Epithelial cell of esophagus (primary cell): ENCODE data around the gene FGF23.
"Not testable (repeated sequence)": the region's sequence is repeated elsewhere in the genome, so short reads cannot be mapped to it uniquely, and the experiment has no call there.

ENCODE experiments used
- DNase-seq: peaks from one replicate; pipeline ENCODE4 v3.0.0; 2010; ENCODE audit warnings: low read depth
- H3K4me3 ChIP-seq: 2 replicates; pipeline ENCODE4 v1.5.1; 2011; ENCODE audit warnings: mild to moderate bottlenecking, low read length, control low read depth
- TF ChIP-seq, protein P1 (sequence below): IDR thresholded peaks from 2 replicates; pipeline ENCODE4 v1.5.1; 2011; ENCODE audit warnings: low read depth, mild to moderate bottlenecking, low read length, control low read depth, inconsistent platforms; ENCODE audit not compliant: insufficient read depth; ENCODE audit errors: missing control alignments

The FGF23 gene

DNA sequence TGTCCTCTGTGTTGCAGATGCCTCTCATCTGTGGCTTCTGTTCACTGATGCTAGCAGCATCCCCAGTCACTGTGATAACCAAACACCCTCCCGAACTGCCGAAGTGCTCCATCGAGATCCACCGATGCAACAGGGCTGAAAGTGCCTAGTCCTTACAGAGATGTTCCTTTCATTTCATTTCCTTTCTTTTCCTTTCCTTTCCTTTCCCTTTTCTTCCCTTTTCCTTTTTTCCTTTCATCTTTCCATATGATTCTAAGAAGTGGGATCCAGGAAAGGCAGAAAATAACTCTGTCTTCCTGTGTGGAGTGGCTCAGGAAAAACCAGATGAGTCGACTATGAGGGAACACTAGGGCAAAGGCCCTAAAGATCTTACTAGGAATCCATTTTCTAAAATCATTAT, 39.4 kb upstream of the FGF23 start:
- H3K4me3 ChIP-seq: no peak overlapping the region
- DNase-seq: no peak
- TF ChIP-seq, protein P1, sequence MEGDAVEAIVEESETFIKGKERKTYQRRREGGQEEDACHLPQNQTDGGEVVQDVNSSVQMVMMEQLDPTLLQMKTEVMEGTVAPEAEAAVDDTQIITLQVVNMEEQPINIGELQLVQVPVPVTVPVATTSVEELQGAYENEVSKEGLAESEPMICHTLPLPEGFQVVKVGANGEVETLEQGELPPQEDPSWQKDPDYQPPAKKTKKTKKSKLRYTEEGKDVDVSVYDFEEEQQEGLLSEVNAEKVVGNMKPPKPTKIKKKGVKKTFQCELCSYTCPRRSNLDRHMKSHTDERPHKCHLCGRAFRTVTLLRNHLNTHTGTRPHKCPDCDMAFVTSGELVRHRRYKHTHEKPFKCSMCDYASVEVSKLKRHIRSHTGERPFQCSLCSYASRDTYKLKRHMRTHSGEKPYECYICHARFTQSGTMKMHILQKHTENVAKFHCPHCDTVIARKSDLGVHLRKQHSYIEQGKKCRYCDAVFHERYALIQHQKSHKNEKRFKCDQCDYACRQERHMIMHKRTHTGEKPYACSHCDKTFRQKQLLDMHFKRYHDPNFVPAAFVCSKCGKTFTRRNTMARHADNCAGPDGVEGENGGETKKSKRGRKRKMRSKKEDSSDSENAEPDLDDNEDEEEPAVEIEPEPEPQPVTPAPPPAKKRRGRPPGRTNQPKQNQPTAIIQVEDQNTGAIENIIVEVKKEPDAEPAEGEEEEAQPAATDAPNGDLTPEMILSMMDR: no peak

DNA sequence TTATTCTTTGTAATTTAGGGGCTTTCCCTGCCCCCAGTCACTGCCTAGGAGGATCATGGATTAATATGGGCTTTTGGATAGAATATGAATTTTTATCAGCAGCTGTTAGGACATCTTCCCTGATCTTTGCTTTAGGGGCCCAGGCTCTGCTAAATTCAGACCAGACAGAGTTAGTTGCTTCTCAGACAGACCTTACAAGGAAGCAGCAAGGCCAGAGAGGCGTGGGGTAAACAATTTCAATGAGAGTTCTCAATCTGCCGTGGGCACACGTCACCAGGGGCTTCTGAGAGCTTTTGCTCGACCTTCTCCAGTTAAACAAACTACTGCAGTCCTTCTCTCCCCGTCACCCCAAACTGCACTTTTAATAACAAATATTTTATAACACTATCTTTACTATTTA, 38.4 kb upstream of the FGF23 start:
- TF ChIP-seq, protein P1: no peak
- DNase-seq: no peak
- H3K4me3 ChIP-seq: no peak overlapping the region

DNA sequence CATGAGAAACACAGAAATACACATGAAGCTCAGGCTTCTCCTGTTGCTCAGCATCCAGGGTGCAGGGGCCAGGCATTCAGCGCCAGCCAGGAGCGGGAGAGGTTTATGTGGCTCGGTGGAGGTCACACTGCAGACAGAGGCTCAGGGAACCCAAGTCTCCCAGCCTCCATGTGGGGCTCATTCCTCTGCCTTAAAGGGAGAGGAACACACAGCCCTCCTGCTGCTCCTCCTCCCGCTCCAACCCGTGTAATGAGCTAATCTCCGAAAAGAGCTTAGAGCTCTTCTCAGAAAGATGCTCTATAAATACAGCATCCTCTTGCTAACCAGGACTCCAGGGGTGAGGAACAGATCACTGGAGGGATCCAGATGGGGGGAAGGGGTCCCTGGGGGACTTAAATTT, 37.9 kb upstream of the FGF23 start:
- TF ChIP-seq, protein P1: no peak
- no peak overlapping the region for H3K4me3 ChIP-seq
- no peak for DNase-seq

DNA sequence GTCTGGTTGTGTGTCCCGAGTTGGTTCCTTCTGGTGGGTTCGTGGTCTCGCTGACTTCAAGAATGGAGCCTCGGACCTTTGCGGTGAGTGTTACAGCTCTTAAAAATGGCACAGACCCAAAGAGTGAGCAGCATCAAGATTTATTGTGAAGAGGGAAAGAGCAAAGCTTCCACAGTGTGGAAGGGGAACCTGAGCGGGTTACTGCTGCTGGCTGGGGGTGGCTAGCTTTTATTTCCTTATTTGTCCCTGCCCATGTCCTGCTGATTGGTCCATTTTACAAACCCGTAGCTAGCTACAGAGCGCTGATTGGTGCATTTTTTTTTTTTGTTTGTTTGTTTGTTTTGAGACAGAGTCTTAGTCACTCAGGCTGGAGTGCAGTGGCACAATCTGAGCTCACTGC, 36.8 kb upstream of the FGF23 start:
- H3K4me3 ChIP-seq: no peak overlapping the region
- TF ChIP-seq, protein P1: no peak
- DNase-seq: no peak

DNA sequence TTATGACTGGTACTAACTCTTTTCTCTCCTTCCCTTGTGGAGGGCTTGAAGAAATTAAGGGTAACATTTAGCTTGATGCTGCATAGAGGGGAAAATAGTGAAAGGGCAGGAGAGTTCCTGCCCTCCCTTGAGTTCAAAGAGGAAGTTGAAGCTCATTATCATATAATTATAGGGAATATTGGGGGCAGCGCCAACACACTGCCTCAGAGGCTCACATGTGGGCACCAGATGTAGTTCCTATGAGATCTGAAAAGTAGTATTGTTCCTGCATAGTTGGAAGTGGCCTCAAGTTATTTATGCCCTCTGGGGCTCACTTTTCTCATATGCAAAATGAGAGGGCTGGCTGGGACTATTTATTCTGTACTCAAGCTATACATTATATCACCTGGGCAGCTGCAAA, 33.0 kb upstream of the FGF23 start:
- H3K4me3 ChIP-seq: no peak overlapping the region
- DNase-seq: no peak
- TF ChIP-seq, protein P1: no peak

DNA sequence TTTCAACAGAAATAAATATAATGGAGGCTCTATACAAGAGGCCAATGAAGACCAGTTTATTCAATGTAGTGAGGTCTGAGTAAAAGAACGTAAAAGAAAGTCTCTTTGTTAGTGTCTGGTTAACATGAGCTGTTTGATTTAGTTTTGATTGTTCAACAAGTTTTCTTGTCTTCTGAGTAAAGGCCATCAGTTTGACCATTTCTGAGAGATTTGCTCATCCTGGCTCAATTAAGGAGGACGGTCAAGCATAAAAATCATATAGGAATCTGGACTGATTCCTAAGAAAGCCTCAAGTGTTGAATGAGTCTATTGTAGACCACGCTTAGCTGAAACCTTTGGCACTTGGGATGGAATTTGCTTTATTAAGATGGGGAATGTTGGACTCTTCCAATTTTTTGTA, 32.5 kb upstream of the FGF23 start:
- DNase-seq: no peak
- no peak overlapping the region for H3K4me3 ChIP-seq
- TF ChIP-seq, protein P1: no peak

DNA sequence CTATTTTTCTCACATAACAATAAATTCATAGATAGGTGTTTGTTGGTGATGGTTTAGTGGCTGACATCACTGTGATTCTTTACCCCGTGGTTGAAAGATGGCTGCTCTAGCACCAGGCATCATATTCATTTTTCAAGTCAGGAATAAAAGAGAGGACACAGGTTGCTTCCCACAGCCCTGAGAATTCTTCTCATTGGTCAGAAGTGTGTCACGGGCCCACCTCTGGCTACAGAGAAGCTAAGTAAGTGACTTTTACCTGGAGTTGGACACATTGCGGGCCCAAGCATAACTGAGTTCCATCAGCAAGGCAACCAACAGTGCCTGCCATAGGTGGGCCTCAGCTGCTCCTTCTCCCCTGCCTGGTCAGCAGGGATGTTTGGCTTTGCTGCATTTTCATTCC, 27.6 kb upstream of the FGF23 start:
- TF ChIP-seq, protein P1: no peak
- DNase-seq: no peak
- no peak overlapping the region for H3K4me3 ChIP-seq

DNA sequence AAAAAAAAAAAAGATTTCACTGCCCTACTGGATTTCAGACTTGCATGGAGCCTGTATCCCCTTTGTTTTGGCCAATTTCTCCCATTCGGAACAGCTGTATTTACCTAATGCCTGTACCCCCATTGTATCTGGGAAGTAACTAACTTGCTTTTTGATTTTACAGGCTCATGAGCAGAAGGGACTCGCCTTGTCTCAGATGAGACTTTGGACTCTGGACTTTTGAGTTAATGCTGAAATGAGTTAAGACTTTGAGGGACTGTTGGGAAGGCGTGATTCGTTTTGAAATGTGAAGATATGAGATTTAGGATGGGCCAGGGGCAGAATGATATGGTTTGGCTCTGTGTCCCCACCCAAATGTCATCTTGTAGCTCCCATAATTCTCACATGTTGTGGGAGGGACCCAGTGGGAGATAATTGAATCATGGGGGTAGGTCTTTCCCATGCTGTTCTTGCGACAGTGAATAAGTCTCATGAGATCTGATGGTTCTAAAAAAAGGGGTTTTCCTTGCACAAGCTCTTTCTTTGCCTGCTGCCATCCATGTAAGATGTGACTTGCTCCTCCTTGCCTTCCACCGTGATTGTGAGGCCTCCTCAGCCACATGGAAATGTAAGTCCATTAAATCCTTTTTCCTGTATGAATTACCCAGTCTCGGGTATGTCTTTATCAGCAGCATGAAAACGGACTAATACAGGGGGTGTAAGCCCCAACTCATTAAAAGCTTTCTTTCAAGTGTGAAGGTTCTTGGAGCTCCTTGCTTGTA, 25.5 kb upstream of the FGF23 start:
- H3K4me3 ChIP-seq, DNase-seq: not testable (repeated sequence)
